ENCODE results near the gene RASSF3.

DNA sequence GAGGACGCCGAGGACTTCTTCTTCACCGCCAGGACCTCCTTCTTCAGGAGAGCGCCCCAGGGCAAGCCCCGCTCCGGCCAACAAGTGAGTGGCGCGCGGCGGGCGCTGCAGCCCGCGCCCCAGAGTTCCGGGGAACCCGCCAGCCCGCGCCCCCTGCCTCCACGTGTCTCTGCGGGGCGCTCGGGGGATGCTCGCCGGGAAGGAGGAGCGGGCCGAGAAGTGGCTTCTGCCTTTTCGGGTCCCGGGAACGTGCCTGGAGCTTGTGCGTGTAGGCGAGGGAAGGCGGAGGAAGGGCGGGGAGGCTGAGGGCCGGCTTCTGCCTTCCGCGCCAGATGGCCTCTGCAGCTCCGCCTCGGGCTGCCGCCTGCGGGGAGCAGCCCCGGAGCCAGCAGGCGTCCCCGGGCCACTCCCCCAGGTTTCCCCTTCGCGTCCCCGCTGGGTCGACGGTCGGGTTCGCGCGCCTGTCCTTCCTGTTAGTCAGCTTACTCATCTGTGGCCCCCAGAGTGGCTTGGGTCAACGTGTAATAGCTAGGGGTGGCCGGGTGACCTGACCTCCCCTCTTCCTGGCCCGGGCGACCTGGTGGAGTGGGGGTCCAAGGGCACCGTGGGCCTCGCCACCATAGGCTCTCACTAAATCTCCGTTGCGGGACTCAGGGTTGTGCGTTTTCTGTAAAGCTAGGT is 505 bp downstream of the RASSF3 start:
- TF ChIP-seq, protein P1, sequence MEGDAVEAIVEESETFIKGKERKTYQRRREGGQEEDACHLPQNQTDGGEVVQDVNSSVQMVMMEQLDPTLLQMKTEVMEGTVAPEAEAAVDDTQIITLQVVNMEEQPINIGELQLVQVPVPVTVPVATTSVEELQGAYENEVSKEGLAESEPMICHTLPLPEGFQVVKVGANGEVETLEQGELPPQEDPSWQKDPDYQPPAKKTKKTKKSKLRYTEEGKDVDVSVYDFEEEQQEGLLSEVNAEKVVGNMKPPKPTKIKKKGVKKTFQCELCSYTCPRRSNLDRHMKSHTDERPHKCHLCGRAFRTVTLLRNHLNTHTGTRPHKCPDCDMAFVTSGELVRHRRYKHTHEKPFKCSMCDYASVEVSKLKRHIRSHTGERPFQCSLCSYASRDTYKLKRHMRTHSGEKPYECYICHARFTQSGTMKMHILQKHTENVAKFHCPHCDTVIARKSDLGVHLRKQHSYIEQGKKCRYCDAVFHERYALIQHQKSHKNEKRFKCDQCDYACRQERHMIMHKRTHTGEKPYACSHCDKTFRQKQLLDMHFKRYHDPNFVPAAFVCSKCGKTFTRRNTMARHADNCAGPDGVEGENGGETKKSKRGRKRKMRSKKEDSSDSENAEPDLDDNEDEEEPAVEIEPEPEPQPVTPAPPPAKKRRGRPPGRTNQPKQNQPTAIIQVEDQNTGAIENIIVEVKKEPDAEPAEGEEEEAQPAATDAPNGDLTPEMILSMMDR (IDR thresholded peaks at IDR 0.05): no peak
- TF ChIP-seq POLR2A (IDR thresholded peaks at IDR 0.05): peak; percentile 14 to 63 (median 57)

Measured in body of pancreas (tissue), 4 donors.